Tibial nerve (tissue), 4 donors: ENCODE data around the gene GEMIN5. TPM values are rescaled to one million over a fixed set of nuclear protein-coding genes. Genes with fewer than 3 reads are reported as not detected.

ENCODE experiments used
- DNase-seq, 2 donors: peaks; one replicate each; pipeline ENCODE4 v3.0.0-alpha.2; 2019; ENCODE audit warnings: low spot score in 2 of 2
- H3K27ac ChIP-seq, 4 donors: fragments of 200-600 bp; sonication (generic) in 3 of 4; one replicate each; pipeline ENCODE4 v1.5.1; 2017 to 2019; ENCODE audit warnings: mild to moderate bottlenecking in 1 of 4
- H3K27me3 ChIP-seq, 2 donors: fragments of 200-600 bp; sonication (generic) in 1 of 2; one replicate each; pipeline versions ENCODE4 v1.5.1 to v1.6.0; 2017 to 2019
- H3K36me3 ChIP-seq, 3 donors: fragments of 200-600 bp; sonication (generic); one replicate each; pipeline ENCODE4 v1.5.1; 2018 to 2019
- H3K4me1 ChIP-seq, 4 donors: fragments of 200-600 bp; sonication (generic) in 3 of 4; one replicate each; pipeline ENCODE4 v1.5.1; 2017 to 2019
- H3K4me3 ChIP-seq, 4 donors: fragments of 200-600 bp; sonication (generic) in 3 of 4; one replicate each; pipeline ENCODE4 v1.5.1; 2017 to 2019; ENCODE audit warnings: mild to moderate bottlenecking in 1 of 4, moderate library complexity in 1 of 4
- H3K9me3 ChIP-seq, 4 donors: fragments of 200-600 bp; sonication (generic) in 3 of 4; one replicate each; pipeline ENCODE4 v1.5.1; 2017 to 2019
- CTCF ChIP-seq, 5 experiments: fragments of 200-600 bp in 3 of 5; fragments of 450-650 bp in 2 of 5; sonication (generic) in 3 of 5; IDR thresholded peaks; one replicate each; pipeline ENCODE4 v1.5.1; 2016 to 2019; ENCODE audit warnings: antibody characterized with exemption in 5 of 5, mild to moderate bottlenecking in 3 of 5, moderate library complexity in 2 of 5
- EP300 ChIP-seq, 2 donors: sonication (generic); formaldehyde crosslinking; IDR thresholded peaks; one replicate each; pipeline ENCODE4 v1.6.1; 2017; ENCODE audit warnings: antibody characterized with exemption in 2 of 2, mild to moderate bottlenecking in 1 of 2
- POLR2A ChIP-seq, 2 donors: fragments of 450-650 bp; IDR thresholded peaks; one replicate each; pipeline ENCODE4 v1.6.1; 2017; ENCODE audit warnings: antibody characterized with exemption in 2 of 2, mild to moderate bottlenecking in 2 of 2, moderate library complexity in 2 of 2
- WGBS, 2 donors: methylation state at CpG; one replicate each; pipeline ENCODE4 v1.1.5; 2018; 5-methylcytosine and 5-hydroxymethylcytosine counted together
- total RNA-seq, 4 donors: library from RNA; depleted of rRNA; stranded (reverse); fragments of >200 nt; gene quantifications; one replicate each; pipeline ENCODE4 v1.1.0, GENCODE V29; 2016

The GEMIN5 gene
- total RNA-seq, 4 donors from 2014 or later: 17.8 to 20.5 (median 18.8) TPM

GRCh38 chr5:154873791-154874331, 64.2 kb downstream of the GEMIN5 start:
- Histone ChIP-seq H3K27ac (peak overlapping the region in 3 of 4 donors; percentile 44 to 86 (median 78)), H3K4me1 (peaks cover 0 to 28% (median 0%) of the 10 kb centered on the region in 4 donors), H3K36me3 (peaks cover 0 to 91% (median 26%) of the 10 kb centered on the region in 3 donors), H3K27me3 (no peaks in the 10 kb centered on the region), H3K9me3 (peaks cover 0 to 11% (median 2%) of the 10 kb centered on the region in 4 donors), H3K4me3 (no peak overlapping the region)
- DNase-seq: no peak
- TF ChIP-seq POLR2A (IDR thresholded peaks at IDR 0.05): no peak
- TF ChIP-seq CTCF (IDR thresholded peaks at IDR 0.05): no peak
- TF ChIP-seq EP300 (IDR thresholded peaks at IDR 0.05): no peak
- WGBS, 2 donors: 85 to 90% methylated on average over 5 of the region's 5 CpGs

GRCh38 chr5:154871734-154872133, 66.3 kb downstream of the GEMIN5 start:
- no peaks in the 10 kb centered on the region for H3K27me3 ChIP-seq
- no peak overlapping the region for H3K4me3 ChIP-seq
- 92% methylated on average over 4 of the region's 4 CpGs for WGBS, 2 donors
- no peak for TF ChIP-seq EP300 (IDR thresholded peaks at IDR 0.05)
- peaks cover 0 to 87% (median 26%) of the 10 kb centered on the region in 3 donors for H3K36me3 ChIP-seq
- H3K9me3 ChIP-seq: no peaks in the 10 kb centered on the region
- H3K4me1 ChIP-seq: peaks cover 0 to 41% (median 4%) of the 10 kb centered on the region in 4 donors
- DNase-seq: no peak
- H3K27ac ChIP-seq: peak overlapping the region in 3 of 4 donors; percentile 59 to 86 (median 82)

GRCh38 chr5:154868702-154869101, 69.3 kb downstream of the GEMIN5 start:
- peaks cover 4 to 87% (median 8%) of the 10 kb centered on the region in 3 donors for H3K36me3 ChIP-seq
- peak overlapping the region in 3 of 4 donors; percentile 25 to 60 (median 42) for H3K27ac ChIP-seq
- 75 to 83% methylated on average over 5 of the region's 5 CpGs for WGBS, 2 donors

GRCh38 chr5:154866841-154867240, 71.2 kb downstream of the GEMIN5 start:
- TF ChIP-seq EP300 (IDR thresholded peaks at IDR 0.05) (no peak), POLR2A (IDR thresholded peaks at IDR 0.05) (no peak), CTCF (IDR thresholded peaks at IDR 0.05) (no peak)
- Histone ChIP-seq H3K36me3 (peaks cover 0 to 68% (median 4%) of the 10 kb centered on the region in 3 donors), H3K4me3 (no peak overlapping the region), H3K4me1 (peaks cover 0 to 57% (median 8%) of the 10 kb centered on the region in 4 donors), H3K27ac (peak overlapping the region in 2 of 4 donors; percentile 42 to 60), H3K9me3 (no peaks in the 10 kb centered on the region), H3K27me3 (no peaks in the 10 kb centered on the region)
- DNase-seq: no peak
- 72 to 77% methylated on average over 2 of the region's 2 CpGs for WGBS, 2 donors

More at GRCh38 chr5:154868702-154869101, 69.3 kb downstream of the GEMIN5 start:
- no peak overlapping the region for H3K4me3 ChIP-seq
- peaks cover 0 to 53% (median 4%) of the 10 kb centered on the region in 4 donors for H3K4me1 ChIP-seq
- H3K27me3 ChIP-seq: no peaks in the 10 kb centered on the region
- no peak for DNase-seq
- TF ChIP-seq CTCF (IDR thresholded peaks at IDR 0.05) (no peak), EP300 (IDR thresholded peaks at IDR 0.05) (peak in 1 of 2 donors; percentile 8)
- H3K9me3 ChIP-seq: no peaks in the 10 kb centered on the region

- no peaks in the 10 kb centered on the region for H3K27me3 ChIP-seq
- TF ChIP-seq EP300 (IDR thresholded peaks at IDR 0.05) (no peak), CTCF (IDR thresholded peaks at IDR 0.05) (no peak), POLR2A (IDR thresholded peaks at IDR 0.05) (no peak)
- whole genome bisulfite sequencing, 2 donors: 31 to 35% methylated on average over 5 of the region's 5 CpGs
- peaks cover 0 to 67% (median 19%) of the 10 kb centered on the region in 4 donors for H3K4me1 ChIP-seq
- H3K9me3 ChIP-seq: no peaks in the 10 kb centered on the region
- no peak for DNase-seq
- H3K4me3 ChIP-seq: no peak overlapping the region
- peak overlapping the region in 3 of 4 donors; percentile 21 to 60 (median 57) for H3K27ac ChIP-seq
- H3K36me3 ChIP-seq: peaks cover 0 to 56% (median 4%) of the 10 kb centered on the region in 3 donors
Measured at GRCh38 chr5:154865466-154866184, 72.4 kb downstream of the GEMIN5 start.
